Measurements from ENCODE around the gene WDFY1.

WDFY1 gene

GRCh38 chr2:223989856-223990232 lies 44.7 kb upstream of the WDFY1 start:
- TF ChIP-seq POLR2AphosphoS5 (IDR thresholded peaks at IDR 0.05; ENCODE audit: low read depth, low read length): no peak
- no peak for TF ChIP-seq SIN3A (IDR thresholded peaks at IDR 0.05; ENCODE audit: borderline replicate concordance, insufficient read depth, low read length)
- TF ChIP-seq FOXP2 (optimal IDR thresholded peaks at IDR 0.05; ENCODE audit: borderline replicate concordance, extremely low read depth, extremely low read length, insufficient read depth): no peak
- TF ChIP-seq, protein P1, sequence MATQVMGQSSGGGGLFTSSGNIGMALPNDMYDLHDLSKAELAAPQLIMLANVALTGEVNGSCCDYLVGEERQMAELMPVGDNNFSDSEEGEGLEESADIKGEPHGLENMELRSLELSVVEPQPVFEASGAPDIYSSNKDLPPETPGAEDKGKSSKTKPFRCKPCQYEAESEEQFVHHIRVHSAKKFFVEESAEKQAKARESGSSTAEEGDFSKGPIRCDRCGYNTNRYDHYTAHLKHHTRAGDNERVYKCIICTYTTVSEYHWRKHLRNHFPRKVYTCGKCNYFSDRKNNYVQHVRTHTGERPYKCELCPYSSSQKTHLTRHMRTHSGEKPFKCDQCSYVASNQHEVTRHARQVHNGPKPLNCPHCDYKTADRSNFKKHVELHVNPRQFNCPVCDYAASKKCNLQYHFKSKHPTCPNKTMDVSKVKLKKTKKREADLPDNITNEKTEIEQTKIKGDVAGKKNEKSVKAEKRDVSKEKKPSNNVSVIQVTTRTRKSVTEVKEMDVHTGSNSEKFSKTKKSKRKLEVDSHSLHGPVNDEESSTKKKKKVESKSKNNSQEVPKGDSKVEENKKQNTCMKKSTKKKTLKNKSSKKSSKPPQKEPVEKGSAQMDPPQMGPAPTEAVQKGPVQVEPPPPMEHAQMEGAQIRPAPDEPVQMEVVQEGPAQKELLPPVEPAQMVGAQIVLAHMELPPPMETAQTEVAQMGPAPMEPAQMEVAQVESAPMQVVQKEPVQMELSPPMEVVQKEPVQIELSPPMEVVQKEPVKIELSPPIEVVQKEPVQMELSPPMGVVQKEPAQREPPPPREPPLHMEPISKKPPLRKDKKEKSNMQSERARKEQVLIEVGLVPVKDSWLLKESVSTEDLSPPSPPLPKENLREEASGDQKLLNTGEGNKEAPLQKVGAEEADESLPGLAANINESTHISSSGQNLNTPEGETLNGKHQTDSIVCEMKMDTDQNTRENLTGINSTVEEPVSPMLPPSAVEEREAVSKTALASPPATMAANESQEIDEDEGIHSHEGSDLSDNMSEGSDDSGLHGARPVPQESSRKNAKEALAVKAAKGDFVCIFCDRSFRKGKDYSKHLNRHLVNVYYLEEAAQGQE (IDR thresholded peaks at IDR 0.05; ENCODE audit: insufficient read depth in 1 of 2, low read depth in 2 of 2, low read length in 2 of 2): no peak
- TF ChIP-seq TAF1 (IDR thresholded peaks at IDR 0.05; ENCODE audit: borderline replicate concordance, insufficient read depth, low read length): no peak

- no peak for TF ChIP-seq FOXP2 (optimal IDR thresholded peaks at IDR 0.05; ENCODE audit: borderline replicate concordance, extremely low read depth, extremely low read length, insufficient read depth)
These were observed 44.2 kb upstream of the WDFY1 start for GRCh38 chr2:223989206-223989855.

DNA sequence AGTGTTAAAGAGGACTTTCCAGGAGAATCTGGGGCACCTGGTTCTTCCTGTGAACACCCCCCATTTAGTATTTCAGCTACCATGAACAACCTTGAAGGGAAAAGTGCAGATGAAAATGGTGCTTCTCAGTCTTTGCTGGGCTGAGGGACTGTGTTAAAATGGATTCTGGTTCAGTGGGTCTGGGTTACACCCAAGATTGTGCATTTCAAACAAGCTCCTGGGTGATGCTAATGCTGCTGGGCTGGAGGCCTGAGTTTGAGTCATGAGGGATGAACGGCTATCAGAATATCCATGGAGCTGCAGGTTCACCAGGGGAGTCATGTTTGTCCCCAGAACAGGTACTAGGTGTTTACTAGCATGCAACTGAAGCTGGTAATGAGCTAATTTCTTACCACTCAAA lies 36.1 kb upstream of the WDFY1 start:
- TF ChIP-seq TAF1 (IDR thresholded peaks at IDR 0.05; ENCODE audit: borderline replicate concordance, insufficient read depth, low read length): no peak
- TF ChIP-seq FOXP2 (optimal IDR thresholded peaks at IDR 0.05; ENCODE audit: borderline replicate concordance, extremely low read depth, extremely low read length, insufficient read depth): no peak
- TF ChIP-seq, protein P1 (IDR thresholded peaks at IDR 0.05; ENCODE audit: insufficient read depth in 1 of 2, low read depth in 2 of 2, low read length in 2 of 2): no peak
- TF ChIP-seq POLR2AphosphoS5 (IDR thresholded peaks at IDR 0.05; ENCODE audit: low read depth, low read length): no peak
- no peak for TF ChIP-seq SIN3A (IDR thresholded peaks at IDR 0.05; ENCODE audit: borderline replicate concordance, insufficient read depth, low read length)

- no peak for TF ChIP-seq POLR2AphosphoS5 (IDR thresholded peaks at IDR 0.05; ENCODE audit: low read depth, low read length)
- no peak for TF ChIP-seq TAF1 (IDR thresholded peaks at IDR 0.05; ENCODE audit: borderline replicate concordance, insufficient read depth, low read length)
- TF ChIP-seq FOXP2 (optimal IDR thresholded peaks at IDR 0.05; ENCODE audit: borderline replicate concordance, extremely low read depth, extremely low read length, insufficient read depth): no peak
- TF ChIP-seq, protein P1 (IDR thresholded peaks at IDR 0.05; ENCODE audit: insufficient read depth in 1 of 2, low read depth in 2 of 2, low read length in 2 of 2): no peak
These were observed 35.7 kb upstream of the WDFY1 start for GRCh38 chr2:223980803-223981202.

GRCh38 chr2:223980397-223980735 lies 35.2 kb upstream of the WDFY1 start:
- TF ChIP-seq SIN3A (IDR thresholded peaks at IDR 0.05; ENCODE audit: borderline replicate concordance, insufficient read depth, low read length) (no peak), TAF1 (IDR thresholded peaks at IDR 0.05; ENCODE audit: borderline replicate concordance, insufficient read depth, low read length) (no peak), POLR2AphosphoS5 (IDR thresholded peaks at IDR 0.05; ENCODE audit: low read depth, low read length) (no peak), FOXP2 (optimal IDR thresholded peaks at IDR 0.05; ENCODE audit: borderline replicate concordance, extremely low read depth, extremely low read length, insufficient read depth) (no peak)
- TF ChIP-seq, protein P1 (IDR thresholded peaks at IDR 0.05; ENCODE audit: insufficient read depth in 1 of 2, low read depth in 2 of 2, low read length in 2 of 2): no peak
